Fibroblast of the conjunctiva (primary cell): ENCODE data around the gene LAP3.
"Not testable (repeated sequence)": the region's sequence is repeated elsewhere in the genome, so short reads cannot be mapped to it uniquely, and the experiment has no call there.

ENCODE experiments used
- DNase-seq: peaks from one replicate; pipeline ENCODE4 v3.0.0-alpha.2; 2010; ENCODE audit warnings: low read depth

The LAP3 gene

GRCh38 chr4:17562157-17562556 lies 14.8 kb upstream of the LAP3 start:
- no peak for DNase-seq

- no peak for DNase-seq
These were observed 11.2 kb upstream of the LAP3 start for GRCh38 chr4:17565846-17566245.

- no peak for DNase-seq
These were observed 9.7 kb upstream of the LAP3 start for GRCh38 chr4:17567271-17567670.

GRCh38 chr4:17574206-17574605 lies 2.8 kb upstream of the LAP3 start:
- DNase-seq = no peak

- DNase-seq = not testable (repeated sequence)
These were observed 1.8 kb upstream of the LAP3 start for GRCh38 chr4:17575177-17575576.

DNA sequence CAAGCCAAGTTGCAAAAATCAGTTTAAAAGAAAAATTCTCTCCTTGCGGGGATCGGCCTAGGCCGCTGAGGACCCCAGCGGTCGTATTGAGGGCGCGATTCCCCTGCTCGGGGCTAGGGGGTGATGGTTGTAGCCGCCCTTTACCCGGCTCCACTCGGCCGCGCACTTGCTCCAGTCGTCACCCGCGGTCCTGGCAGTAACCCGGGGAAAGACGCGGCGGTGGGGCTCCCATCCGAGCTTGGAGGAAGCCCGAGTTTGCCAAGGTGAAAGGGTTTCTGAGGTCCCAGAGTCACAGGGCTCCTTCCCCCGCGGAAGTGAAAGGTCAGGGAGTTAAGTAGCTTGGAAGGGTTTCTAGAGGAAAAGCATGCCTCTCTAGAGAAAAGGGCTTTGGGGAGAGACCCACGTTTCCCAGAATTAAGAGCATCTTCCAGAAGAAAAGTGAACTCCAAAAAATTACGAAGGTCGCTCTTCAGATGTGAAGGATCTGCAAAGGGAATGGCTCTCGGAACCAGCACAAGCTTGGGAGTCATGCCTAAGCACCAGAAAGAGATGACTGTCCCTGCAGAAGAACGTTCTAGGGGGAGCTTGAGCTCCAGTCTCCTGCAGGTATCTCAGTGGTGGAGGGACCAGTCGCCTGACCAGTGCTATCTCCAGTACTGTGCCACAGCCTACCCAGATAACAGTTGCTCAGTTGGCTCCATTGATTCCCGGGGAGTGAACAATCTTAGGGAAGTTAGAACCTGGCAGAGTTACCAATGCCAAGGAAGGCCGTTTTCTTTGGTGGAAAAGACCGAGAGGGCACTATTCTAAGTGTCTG lies 875 bp downstream of the LAP3 start:
- no peak for DNase-seq

GRCh38 chr4:17578482-17578891 lies 1.5 kb downstream of the LAP3 start:
- DNase-seq = no peak

DNA sequence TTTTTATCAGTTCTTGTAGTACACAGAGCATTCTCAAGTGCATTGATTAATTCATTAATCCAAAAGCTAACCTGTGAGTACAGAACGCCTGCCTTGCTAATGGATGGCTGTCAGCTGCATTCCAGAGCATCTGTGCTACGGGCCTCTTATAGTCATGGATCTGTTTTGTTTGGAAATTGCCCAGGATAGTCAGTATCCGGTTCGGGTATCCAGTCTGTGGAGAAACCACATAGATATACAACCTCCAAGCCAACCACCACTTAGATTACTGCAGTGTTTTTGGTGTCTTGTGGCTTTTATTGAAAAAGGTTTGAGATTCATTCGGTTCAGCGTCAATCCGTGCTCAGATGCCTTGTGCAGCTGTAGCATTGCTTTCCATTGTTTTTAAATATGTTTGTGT lies 4.0 kb downstream of the LAP3 start:
- no peak for DNase-seq

DNA sequence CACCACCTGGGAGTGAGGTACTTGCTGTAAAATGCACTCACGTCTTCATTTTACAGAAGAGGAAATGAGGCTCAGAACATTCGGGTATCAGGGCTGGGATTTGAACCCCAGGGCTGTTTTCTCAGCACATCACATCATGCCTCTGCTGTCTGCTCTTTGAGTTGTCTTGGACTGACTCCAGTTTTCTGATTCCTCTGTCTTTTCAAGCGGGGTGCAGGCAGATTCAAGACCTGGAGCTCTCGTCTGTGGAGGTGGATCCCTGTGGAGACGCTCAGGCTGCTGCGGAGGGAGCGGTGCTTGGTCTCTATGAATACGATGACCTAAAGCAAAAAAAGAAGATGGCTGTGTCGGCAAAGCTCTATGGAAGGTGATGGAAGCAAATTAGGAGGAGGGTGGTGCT lies 6.3 kb downstream of the LAP3 start:
- DNase-seq = no peak

DNA sequence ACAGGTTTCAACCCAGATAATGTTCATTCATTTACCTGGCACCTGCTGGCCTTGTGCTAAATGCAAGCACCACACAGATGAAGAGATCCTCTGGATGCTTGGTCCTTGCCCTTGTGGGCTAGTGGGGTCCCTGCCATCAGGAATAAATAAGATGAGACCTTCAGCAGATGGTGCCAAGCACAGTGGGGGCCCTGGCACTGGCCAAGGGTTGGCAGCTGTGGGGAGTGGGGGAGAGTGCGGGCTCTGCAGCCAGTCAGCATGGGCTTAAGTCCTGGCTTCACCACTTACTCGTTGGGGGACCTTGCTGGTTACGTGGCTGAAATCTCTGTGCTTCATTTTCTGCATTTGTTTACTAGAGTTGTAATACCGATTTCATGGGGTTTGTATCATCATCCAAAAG lies 6.9 kb downstream of the LAP3 start:
- no peak for DNase-seq

DNA sequence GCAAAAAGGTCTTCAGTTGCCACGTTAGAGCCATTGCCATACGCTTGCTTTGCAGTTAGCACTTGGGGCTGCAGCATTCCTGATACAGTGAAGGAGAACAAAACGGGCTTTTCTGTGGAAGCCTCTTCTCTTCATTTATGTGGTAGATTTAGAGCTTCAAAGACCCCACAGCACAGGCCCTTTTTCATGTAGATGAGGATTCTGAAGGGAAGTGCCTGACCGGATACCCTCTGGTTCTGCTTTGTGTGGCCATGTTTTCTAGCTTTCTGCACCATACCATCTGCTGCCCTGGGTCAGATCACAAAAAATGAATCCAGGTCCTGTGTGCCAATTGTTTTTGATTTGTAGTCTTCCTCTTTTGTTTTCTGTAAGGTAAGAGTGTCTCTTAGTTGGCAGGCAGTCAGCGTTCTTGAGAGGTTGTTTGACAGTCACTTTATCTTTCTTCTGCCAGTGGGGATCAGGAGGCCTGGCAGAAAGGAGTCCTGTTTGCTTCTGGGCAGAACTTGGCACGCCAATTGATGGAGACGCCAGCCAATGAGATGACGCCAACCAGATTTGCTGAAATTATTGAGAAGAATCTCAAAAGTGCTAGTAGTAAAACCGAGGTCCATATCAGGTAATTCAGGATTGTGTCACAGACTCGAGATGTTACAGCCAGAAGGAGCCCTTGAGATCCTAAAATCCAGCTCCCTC lies 7.7 kb downstream of the LAP3 start:
- no peak for DNase-seq

GRCh38 chr4:17587094-17587822 lies 10.3 kb downstream of the LAP3 start:
- no peak for DNase-seq

DNA sequence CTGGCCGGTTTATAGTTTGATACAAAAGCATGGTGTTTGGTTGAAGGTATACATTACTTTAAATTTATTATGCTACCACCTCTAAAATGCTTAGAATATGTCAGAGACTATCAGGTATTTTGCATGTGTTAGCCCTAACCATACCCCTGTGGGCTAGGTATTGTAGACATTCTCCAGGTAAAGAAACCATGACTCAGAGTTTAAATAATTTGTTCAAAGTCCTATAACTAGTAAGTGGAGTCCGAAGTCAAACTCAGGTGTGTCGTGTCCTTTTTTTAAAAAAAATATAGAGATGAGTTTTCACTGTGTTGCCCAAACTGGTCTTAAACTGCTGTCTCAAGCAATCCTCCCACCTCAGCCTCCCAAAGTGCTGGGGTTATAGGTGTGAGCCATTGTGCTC lies 12.4 kb downstream of the LAP3 start:
- DNase-seq = no peak

GRCh38 chr4:17595471-17596005 lies 18.5 kb downstream of the LAP3 start:
- DNase-seq = no peak

DNA sequence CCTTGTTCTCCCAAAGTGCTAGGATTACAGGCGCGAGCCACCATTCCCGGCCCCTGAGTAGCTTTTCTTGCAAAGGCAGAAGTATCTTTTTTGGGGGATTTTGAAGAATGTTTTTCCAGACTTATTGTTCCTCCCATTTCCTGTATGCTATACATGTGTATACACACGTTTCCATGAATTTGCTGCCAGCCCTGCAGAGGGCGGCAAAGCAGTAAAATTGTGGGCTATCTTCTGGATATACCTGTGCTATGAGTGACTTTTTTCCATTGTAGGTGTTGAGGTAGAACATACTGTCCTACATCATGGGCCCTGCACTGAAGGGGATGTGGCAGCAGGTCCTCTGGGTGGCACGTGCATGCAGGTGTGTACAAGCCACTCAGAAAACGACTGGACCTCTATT lies 20.5 kb downstream of the LAP3 start:
- no peak for DNase-seq

DNA sequence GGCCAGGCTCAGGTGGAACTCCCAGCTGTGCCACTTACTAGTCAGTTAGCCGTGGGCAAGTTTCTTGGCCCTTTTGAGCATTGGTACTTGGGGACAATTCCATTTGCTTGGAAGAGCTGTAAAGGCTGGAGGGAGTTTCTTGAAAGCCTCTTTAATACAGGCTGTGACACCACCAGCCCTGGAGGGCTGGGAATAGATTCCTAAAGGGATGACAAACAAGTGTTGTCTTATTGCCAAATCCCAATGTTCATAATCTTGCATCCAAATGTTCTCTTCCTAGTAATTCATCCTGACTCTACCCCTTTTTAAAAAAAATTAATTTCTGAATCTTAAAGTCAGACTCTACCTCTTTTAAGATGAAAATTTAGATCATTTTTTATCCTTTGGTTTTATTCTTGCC lies 22.8 kb downstream of the LAP3 start:
- no peak for DNase-seq

DNA sequence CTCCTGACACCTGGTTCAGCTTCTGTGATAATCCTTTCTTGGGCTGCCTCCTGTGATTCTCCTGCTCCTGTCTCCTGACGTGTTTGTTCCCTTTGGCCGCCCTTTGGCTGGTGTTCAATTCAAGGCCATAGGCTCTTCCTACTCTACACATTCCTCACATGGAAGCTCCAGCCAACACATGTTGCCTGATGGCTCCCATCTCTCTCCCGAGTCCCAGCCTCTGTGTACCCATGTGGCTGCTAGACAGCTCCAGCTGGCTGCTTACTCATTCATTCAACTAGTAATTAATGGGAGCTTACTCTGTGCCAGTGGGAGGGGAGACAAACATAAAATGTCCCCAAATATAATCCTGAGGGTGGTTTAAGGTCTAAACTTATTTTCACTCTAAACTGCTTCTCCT lies 28.2 kb downstream of the LAP3 start:
- no peak for DNase-seq

DNA sequence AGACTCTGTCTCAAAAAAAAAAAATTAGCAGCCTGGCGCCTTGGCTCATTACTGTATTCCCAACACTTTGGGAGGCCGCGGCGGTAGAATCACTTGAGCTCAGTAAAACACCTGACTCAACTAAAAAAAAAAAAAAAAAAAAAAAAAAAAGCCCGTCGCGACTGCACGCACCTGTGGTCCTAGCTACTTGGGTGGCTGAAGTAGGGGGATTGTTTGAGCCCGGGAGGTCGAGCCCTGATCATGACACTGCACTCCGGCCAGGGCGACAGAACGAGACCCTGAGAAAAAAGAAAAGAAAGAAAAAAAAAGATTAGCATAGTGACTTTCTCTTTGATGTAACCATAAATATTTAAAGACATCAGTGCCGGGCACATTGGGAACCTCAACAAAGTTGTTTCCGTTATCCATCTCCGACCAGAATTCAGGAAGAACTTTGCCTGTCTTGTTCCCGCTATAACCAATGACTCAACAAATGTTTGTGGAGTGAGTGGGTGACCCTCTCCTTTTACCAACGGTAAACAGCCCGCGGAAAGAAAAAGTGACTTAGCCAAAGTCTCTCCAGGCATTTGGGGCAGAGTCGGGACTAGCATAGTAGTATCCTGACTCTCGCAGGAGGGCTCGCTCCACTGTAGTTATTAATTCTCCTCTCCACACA lies 36.9 kb downstream of the LAP3 start:
- peak; percentile 23 for DNase-seq

- DNase-seq = peak; percentile 95
These were observed 37.7 kb downstream of the LAP3 start, which contains the start of gene MED28 for GRCh38 chr4:17614416-17615299. MED28 (plus strand) TSS chr4:17614641; CDS start chr4:17614655, 14 bp downstream.

DNA sequence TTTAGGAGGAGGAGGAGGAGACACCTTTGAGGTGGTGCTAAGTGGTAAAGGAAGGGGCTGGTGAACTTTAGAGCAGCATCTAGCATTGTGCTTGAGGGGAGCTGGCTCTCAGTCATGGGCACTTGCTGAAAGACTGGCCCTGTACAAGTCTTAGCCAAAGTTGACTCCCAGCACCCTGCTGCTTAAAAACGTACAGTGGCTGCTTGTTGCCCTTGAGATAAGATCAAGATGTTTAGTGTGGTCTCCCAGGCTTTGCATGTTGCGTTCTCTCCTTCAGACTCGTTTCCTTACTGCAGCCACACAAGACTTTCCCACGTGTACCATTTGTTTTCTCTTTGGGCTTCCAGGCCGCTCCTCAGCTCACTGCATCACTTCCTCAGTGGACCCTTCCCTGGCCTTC lies 39.3 kb downstream of the LAP3 start:
- no peak for DNase-seq

DNA sequence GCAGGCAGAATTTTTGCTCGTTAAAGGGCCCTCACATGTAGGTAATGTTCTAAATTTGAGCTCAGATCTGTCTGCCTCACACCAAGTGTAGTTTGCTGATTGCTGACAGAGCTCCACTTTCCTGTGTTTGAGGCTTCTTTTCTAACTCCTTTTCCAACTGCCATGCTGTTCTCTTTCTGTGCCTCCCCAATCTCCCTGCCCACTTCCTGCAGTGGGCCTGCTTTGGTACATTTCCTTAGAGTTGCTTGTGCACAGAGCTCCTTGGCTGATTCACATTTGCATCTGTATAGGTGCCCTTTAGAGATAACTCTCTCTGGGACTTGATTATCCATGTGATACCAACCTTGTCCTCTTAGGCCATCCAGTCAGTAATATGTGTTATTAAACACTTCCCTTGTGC lies 41.9 kb downstream of the LAP3 start:
- DNase-seq = no peak
